Activated T-cell treated with anti-CD3 and anti-CD28 coated beads, Interleukin-2, amount 50 U/mL, for 24 hours (primary cell): ENCODE data around the gene STK4.
"Not testable (repeated sequence)": the region's sequence is repeated elsewhere in the genome, so short reads cannot be mapped to it uniquely, and the experiment has no call there.

Experiments
- DNase-seq: peaks from one replicate; pipeline ENCODE4 v3.0.0-alpha.2; 2020
- H3K27ac Mint-ChIP-seq: 2 replicates; pipeline ENCODE4 v1.8.0; 2020; ENCODE audit warnings: mild to moderate bottlenecking, mixed read lengths
- H3K27me3 Mint-ChIP-seq: 2 replicates; pipeline ENCODE4 v1.8.0; 2020; ENCODE audit warnings: mixed read lengths
- H3K36me3 Mint-ChIP-seq: 2 replicates; pipeline ENCODE4 v1.8.0; 2020; ENCODE audit warnings: low read depth, mixed read lengths
- H3K4me1 Mint-ChIP-seq: 2 replicates; pipeline ENCODE4 v1.8.0; 2020; ENCODE audit warnings: low read depth, mixed read lengths
- H3K4me3 Mint-ChIP-seq: 2 replicates; pipeline ENCODE4 v1.8.0; 2020; ENCODE audit warnings: mild to moderate bottlenecking, moderate library complexity, mixed read lengths
- H3K9me3 Mint-ChIP-seq: 2 replicates; pipeline ENCODE4 v1.8.0; 2020; ENCODE audit warnings: mixed read lengths

Gene STK4

GRCh38 chr20:45053430-45054351 lies 87.4 kb downstream of the STK4 start:
- H3K36me3 Mint-ChIP-seq: peaks cover 90% of the 10 kb centered on the region
- H3K27me3 Mint-ChIP-seq: no peaks in the 10 kb centered on the region
- no peaks in the 10 kb centered on the region for H3K9me3 Mint-ChIP-seq
- no peak for DNase-seq
- H3K4me3 Mint-ChIP-seq: peak overlapping the region; percentile 19
- H3K4me1 Mint-ChIP-seq: peaks cover 84% of the 10 kb centered on the region
- peak overlapping the region; percentile 91 for H3K27ac Mint-ChIP-seq

- Mint-ChIP-seq H3K4me1 (peaks cover 80% of the 10 kb centered on the region), H3K36me3 (peaks cover 88% of the 10 kb centered on the region), H3K27ac (peak overlapping the region; percentile 76), H3K4me3 (no peak overlapping the region), H3K27me3 (no peaks in the 10 kb centered on the region), H3K9me3 (no peaks in the 10 kb centered on the region)
- no peak for DNase-seq
These were observed 88.7 kb downstream of the STK4 start for GRCh38 chr20:45055056-45055455.

- Mint-ChIP-seq H3K4me3 (no peak overlapping the region), H3K27me3 (no peaks in the 10 kb centered on the region), H3K9me3 (no peaks in the 10 kb centered on the region), H3K27ac (peak overlapping the region; percentile 71), H3K4me1 (peaks cover 87% of the 10 kb centered on the region), H3K36me3 (peaks cover 96% of the 10 kb centered on the region)
- no peak for DNase-seq
These were observed 90.3 kb downstream of the STK4 start for GRCh38 chr20:45056473-45057173.

GRCh38 chr20:45058168-45058850 lies 92.0 kb downstream of the STK4 start:
- H3K27me3 Mint-ChIP-seq: no peaks in the 10 kb centered on the region
- H3K27ac Mint-ChIP-seq: peak overlapping the region; percentile 88
- H3K4me3 Mint-ChIP-seq: no peak overlapping the region
- DNase-seq: no peak
- no peaks in the 10 kb centered on the region for H3K9me3 Mint-ChIP-seq
- peaks cover 92% of the 10 kb centered on the region for H3K36me3 Mint-ChIP-seq
- peaks cover 83% of the 10 kb centered on the region for H3K4me1 Mint-ChIP-seq

GRCh38 chr20:45059022-45059728 lies 92.9 kb downstream of the STK4 start:
- Mint-ChIP-seq H3K9me3 (no peaks in the 10 kb centered on the region), H3K27me3 (no peaks in the 10 kb centered on the region), H3K4me1 (peaks cover 81% of the 10 kb centered on the region), H3K4me3 (no peak overlapping the region), H3K36me3 (peaks cover 91% of the 10 kb centered on the region), H3K27ac (peak overlapping the region; percentile 88)
- DNase-seq: no peak

GRCh38 chr20:45060294-45060693 lies 94.0 kb downstream of the STK4 start:
- Mint-ChIP-seq H3K4me1 (peaks cover 82% of the 10 kb centered on the region), H3K27me3 (no peaks in the 10 kb centered on the region), H3K27ac (peak overlapping the region; percentile 85), H3K4me3 (no peak overlapping the region), H3K9me3 (no peaks in the 10 kb centered on the region), H3K36me3 (peaks cover 92% of the 10 kb centered on the region)
- no peak for DNase-seq

GRCh38 chr20:45061244-45061643 lies 94.9 kb downstream of the STK4 start:
- H3K4me3 Mint-ChIP-seq: no peak overlapping the region
- no peaks in the 10 kb centered on the region for H3K9me3 Mint-ChIP-seq
- peaks cover 80% of the 10 kb centered on the region for H3K4me1 Mint-ChIP-seq
- no peaks in the 10 kb centered on the region for H3K27me3 Mint-ChIP-seq
- DNase-seq: no peak
- peaks cover 88% of the 10 kb centered on the region for H3K36me3 Mint-ChIP-seq
- H3K27ac Mint-ChIP-seq: peak overlapping the region; percentile 85

- not testable (repeated sequence) for H3K27me3 Mint-ChIP-seq, DNase-seq, H3K9me3 Mint-ChIP-seq, H3K4me3 Mint-ChIP-seq
- Mint-ChIP-seq H3K27ac (peak overlapping the region; percentile 77), H3K4me1 (peaks cover 86% of the 10 kb centered on the region), H3K36me3 (peaks cover 88% of the 10 kb centered on the region)
These were observed 96.8 kb downstream of the STK4 start for GRCh38 chr20:45063107-45063506.

GRCh38 chr20:45064812-45065211 lies 98.5 kb downstream of the STK4 start:
- H3K9me3 Mint-ChIP-seq: no peaks in the 10 kb centered on the region
- H3K4me3 Mint-ChIP-seq: no peak overlapping the region
- peaks cover 90% of the 10 kb centered on the region for H3K36me3 Mint-ChIP-seq
- peaks cover 87% of the 10 kb centered on the region for H3K4me1 Mint-ChIP-seq
- H3K27ac Mint-ChIP-seq: peak overlapping the region; percentile 65
- no peaks in the 10 kb centered on the region for H3K27me3 Mint-ChIP-seq
- no peak for DNase-seq

GRCh38 chr20:45066372-45066771 lies 100.1 kb downstream of the STK4 start:
- no peak for DNase-seq
- Mint-ChIP-seq H3K36me3 (peaks cover 88% of the 10 kb centered on the region), H3K4me1 (peaks cover 86% of the 10 kb centered on the region), H3K9me3 (no peaks in the 10 kb centered on the region), H3K27ac (no peak overlapping the region), H3K27me3 (no peaks in the 10 kb centered on the region), H3K4me3 (no peak overlapping the region)

- H3K9me3 Mint-ChIP-seq: no peaks in the 10 kb centered on the region
- DNase-seq: no peak
- H3K36me3 Mint-ChIP-seq: peaks cover 86% of the 10 kb centered on the region
- peaks cover 83% of the 10 kb centered on the region for H3K4me1 Mint-ChIP-seq
- no peaks in the 10 kb centered on the region for H3K27me3 Mint-ChIP-seq
- peak overlapping the region; percentile 49 for H3K27ac Mint-ChIP-seq
- no peak overlapping the region for H3K4me3 Mint-ChIP-seq
These were observed 100.8 kb downstream of the STK4 start for GRCh38 chr20:45067087-45067486.

- Mint-ChIP-seq H3K36me3 (peaks cover 86% of the 10 kb centered on the region), H3K27ac (peak overlapping the region; percentile 49), H3K4me1 (peaks cover 81% of the 10 kb centered on the region), H3K4me3 (no peak overlapping the region), H3K9me3 (no peaks in the 10 kb centered on the region), H3K27me3 (no peaks in the 10 kb centered on the region)
- DNase-seq: no peak
These were observed 101.2 kb downstream of the STK4 start for GRCh38 chr20:45067558-45067957.

GRCh38 chr20:45069261-45069660 lies 102.9 kb downstream of the STK4 start:
- no peaks in the 10 kb centered on the region for H3K27me3 Mint-ChIP-seq
- peak overlapping the region; percentile 45 for H3K27ac Mint-ChIP-seq
- no peak overlapping the region for H3K4me3 Mint-ChIP-seq
- H3K4me1 Mint-ChIP-seq: peaks cover 80% of the 10 kb centered on the region
- H3K36me3 Mint-ChIP-seq: peaks cover 90% of the 10 kb centered on the region
- DNase-seq: no peak
- H3K9me3 Mint-ChIP-seq: no peaks in the 10 kb centered on the region
